Measurements from ENCODE around the gene KIF22.
"Not testable (repeated sequence)": the region's sequence is repeated elsewhere in the genome, so short reads cannot be mapped to it uniquely, and the experiment has no call there.

Gene KIF22

DNA sequence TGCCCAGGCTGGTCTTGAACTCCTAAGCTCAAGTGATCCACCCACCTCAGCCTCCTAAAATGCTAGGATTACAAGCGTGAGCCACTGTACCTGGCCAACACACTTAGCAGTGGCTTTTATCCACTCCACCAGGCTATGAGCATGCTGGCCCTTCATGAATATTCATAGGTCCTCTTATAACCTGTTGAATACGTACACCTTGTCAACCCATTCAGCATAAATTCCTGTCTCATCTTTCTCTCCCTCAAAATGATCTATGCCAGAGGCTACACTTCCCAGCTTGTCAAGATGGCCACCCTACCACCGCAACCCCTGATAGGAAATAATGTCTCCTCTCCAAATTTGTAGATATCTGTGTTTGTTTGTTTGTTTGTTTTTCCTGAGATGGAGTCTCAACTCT lies 23.5 kb upstream of the KIF22 start:
- no peak for DNase-seq

DNA sequence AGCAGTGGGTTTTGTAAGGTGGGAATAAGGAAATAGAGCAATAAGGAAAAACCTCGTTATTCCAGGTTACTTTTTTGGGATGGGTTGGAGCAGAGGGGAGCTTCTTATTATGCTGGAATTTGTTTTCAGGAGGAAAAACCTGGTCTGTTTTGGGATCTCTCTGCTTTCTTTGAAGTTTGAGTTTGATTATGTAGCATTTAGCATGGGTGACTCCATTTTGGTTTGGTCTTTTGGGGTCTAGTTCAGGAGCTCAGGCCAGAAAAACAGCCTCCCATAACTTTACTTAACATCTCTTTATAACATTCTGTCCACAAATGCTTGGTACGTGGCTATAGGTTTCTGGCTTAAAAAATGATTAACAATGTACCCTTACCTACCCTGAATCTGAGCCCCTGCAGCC lies 21.0 kb upstream of the KIF22 start:
- DNase-seq: no peak

DNA sequence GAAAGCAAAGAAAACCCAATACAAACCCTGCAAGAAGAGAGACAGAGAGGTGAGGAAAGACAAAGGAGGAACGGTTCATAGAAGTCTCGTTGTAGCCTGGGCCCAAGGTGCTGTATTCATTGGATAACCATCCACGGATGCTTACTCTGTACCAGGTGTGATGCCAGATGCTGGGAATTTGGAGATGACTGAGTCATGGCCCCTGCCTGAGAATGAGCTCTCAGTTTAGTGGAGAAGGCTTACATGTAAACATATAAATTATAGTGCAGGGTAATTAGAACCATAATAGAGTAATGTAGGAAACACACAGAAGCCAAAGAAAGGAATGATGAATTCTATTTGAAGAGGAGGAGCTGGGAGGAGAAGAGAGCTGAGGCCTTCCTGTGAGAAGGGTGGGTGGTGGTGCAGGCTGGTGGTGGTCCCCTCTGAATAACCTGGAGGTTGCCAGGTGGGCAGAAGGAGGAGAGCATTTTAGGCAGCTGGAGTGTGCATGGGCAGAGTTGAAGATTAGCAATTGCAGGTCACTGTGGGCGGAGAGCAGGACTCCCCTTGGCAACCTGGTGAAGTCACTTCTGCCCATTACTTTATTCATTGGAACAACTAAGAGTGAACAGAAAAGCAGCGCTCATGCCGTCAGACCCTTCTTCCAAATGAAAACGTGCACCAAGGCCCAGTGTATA lies 20.2 kb upstream of the KIF22 start:
- peak; percentile 10 for DNase-seq

DNA sequence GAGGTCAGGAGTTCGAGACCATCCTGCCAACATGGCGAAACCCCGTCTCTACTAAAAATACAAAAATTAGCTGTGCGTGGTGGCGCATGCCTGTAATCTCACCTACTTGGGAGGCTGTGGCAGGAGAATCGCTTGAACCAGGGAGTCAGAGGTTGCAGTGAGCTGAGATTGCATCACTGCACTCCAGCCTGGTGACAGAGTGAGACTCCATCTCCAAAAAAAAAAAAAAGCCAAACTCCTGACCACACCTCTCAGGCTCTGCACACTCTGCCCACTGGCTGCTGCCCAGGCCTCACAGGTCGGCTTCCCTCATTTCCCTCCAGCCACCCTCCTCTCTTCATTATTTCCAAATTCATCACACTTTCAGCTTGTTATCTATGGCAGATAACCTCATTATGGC lies 18.2 kb upstream of the KIF22 start:
- DNase-seq: not testable (repeated sequence)

DNA sequence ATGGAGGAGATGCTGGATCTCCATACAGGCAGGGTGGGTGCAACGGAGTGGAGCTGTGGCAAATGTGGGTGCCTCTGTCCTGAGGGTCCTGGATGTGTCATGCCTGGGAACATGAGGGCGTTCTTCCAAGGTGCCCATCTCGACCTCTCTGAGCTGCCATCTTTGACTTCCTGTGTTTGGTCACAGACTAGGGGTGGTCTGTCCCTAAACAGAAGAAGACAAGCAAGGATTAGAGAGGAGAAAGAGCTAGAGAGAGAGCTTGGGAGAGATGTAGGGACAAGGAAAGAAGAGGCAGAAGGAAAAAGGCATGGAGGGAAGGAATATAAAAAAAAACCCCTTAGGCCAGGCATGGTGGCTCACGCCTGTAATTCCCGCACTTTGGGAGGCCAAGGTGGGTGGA lies 15.8 kb upstream of the KIF22 start:
- DNase-seq: no peak

DNA sequence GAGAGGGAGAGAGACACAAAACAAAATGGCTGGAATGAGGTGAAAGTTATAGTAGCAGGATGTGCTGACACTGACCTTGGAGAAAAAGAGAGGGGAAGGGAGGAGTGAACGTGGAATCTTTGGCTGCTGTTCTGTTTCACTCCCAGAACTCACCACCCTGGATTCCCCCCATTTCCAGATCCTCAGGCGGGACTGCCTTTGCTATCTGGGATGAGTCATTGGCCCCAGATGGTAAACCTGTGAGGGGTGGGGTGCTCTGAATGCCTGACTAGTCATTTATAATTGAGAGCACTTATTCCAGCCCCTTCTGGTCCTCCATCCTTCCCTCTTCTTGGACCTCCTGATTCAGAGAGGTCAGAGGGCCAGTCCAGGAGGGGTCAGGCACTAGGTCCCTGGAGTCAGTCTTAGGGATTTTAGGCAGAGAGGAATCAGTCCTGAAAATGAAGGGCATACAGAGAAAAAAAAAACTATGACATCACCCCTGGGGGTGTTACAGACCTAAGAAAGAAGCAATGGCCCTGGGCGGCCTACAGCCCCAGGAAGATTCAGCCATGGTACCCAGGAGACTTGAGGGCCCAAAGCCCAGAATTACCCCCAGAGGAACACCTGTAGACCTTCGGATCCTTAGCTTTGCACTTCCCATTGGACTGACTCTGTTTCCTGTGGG lies 14.7 kb upstream of the KIF22 start:
- DNase-seq: no peak

DNA sequence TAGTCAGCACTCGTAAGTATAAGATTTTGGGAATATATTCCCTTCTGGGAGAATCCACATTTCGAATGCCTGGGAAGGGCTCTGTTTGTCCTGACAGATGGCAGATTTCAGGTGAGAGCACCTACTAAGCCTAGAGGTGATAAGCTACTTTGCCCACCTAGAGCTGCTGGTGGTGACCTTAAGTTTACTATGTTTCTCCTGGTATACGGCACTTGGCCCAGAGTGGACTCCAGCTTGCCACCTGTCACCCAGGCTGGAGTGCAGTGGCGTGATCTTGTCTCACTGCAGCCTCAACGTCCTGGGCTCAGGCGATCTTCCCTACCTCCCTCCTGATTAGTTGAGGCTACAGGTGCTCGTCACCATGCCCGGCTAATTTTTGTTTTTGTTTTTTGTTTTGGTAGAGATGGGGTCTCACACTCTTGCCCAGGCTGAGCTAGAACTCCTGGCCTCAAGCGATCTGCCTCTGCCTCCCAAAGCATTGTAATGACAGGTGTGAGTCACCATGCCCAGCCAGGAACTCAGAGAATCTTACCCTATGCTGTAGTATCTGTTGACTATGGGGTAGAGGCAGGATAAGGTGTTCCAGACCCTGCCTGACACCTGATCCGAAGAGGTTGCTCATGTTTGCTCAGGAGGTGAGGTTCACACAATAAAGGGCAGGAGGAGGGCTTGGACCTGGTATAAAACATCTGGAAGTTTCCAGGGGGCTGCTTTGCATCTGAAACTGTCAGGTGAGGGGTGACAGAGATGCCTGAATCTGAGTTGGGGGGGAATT lies 12.8 kb upstream of the KIF22 start, which contains the start of gene ZG16:
Gene ZG16 (plus strand): TSS at position 681 of the 775 bp plus-strand sequence. CDS start 1,011 bp downstream, outside the sequence.
- no peak for DNase-seq

DNA sequence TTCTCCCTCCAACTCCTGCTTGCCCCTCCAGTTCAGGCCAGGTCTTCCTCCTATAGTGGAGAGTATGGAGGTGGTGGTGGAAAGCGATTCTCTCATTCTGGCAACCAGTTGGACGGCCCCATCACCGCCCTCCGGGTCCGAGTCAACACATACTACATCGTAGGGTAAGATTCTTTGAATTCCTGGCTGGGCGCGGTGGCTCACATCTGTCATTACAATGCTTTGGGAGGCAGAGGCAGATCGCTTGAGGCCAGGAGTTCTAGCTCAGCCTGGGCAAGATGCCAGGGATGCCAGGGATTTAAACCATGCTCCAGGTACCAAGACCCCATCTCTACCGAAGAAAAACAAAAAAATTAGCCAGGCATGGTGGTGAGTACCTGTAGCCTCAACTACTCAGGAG lies 11.1 kb upstream of the KIF22 start:
- DNase-seq: no peak

DNA sequence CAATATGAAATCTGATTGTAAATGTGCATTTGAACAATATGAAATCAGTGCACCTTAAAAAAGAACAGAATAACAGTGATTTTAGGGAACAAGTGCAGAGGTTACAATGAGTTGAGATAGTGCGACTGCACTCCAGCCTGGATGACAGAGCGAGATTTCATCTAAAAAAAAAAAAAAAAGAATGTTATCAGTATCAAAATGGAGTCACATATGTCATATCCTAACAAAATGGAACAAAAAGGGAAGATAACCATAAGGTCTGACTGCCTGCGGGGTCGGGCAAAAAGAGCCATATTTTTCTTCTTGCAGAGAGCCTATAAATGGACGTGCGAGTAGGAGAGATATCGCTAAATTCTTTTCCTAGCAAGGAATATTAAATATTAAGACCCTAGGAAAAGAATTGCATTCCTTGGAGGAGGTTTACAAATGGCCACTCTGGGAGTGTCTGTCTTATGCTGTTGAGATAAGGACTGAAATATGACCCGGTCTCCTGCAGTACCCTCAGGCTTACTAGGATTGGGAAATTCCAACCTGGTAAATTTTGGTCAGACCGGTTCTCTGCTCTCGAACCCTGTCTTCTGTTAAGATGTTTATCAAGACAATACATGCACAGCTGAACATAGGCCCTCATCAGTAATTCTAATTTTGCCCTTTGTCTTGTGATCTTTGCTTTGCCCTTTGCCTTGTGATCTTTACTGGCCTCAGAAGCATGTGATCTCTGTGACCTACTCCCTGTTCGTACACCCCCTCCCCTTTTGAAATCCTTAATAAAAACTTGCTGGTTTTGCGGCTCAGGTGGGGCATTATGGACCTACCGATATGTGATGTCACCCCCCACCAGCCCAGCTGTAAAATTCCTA lies 7.2 kb upstream of the KIF22 start:
- DNase-seq: not testable (repeated sequence)

DNA sequence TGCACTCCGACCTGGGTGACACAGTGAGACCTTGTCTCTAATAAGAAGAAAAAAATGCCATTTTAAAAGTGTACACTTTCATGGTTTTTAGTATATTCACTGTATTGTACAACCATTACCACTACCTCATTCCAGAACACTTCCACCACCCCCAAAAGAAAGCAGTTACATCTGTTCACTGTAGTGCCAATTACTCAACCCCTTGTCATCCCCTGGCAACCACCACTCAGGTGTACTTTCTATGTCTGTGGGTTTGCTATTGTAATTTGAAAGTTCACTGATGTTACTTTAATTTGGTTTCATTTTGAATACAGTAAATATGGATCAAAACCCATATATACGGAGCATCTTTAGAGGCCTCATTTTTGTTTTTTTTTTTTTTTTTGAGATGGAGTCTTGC lies 6.4 kb upstream of the KIF22 start:
- DNase-seq: no peak

DNA sequence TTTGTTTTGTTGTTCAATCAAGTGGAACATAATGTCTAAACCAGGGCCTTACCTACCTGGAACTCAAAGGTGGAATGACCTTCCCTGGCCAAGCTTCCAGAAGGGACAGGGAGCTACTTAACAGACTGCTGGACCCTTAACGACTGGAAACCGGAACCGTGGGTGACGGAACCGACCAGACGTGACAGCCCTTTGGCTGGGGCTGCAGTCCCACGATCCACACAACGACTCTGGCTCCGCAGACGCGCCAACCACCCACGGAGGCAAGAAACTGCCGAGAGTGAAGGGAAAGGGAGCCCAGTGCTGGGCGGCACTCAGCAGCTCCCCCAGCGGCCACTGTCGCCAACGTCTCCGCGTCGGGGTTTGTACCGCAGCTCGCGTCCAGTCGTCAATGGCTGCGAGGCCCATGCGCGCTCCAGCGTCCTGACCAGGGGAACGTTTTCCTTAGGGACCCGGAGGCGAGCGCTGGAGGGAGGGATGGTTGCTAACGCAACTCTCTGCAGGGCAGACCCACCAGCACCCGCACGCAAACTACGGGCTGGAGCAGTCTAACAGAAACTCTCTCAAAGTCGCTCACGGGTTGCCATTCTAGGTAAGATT lies 5.5 kb upstream of the KIF22 start:
- DNase-seq: no peak

DNA sequence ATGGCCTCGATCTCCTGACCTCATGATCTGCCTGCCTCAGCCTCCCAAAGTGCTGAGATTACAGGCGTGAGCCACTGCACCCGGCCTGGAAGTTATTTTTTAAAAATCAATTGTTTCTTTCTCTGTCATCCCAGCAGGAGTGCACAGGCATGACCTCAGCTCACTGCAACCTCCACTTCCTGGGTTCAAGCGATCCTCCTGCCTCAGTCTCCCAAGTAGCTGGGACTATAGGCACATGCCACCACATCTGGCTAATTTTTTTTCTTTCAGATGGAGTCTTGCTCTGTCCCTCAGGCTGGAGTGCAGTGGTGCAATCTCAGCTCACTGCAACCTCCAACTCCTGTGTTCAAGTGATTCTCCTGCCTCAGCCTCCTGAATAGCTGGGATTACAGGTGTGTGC lies 3.4 kb upstream of the KIF22 start:
- DNase-seq: not testable (repeated sequence)

DNA sequence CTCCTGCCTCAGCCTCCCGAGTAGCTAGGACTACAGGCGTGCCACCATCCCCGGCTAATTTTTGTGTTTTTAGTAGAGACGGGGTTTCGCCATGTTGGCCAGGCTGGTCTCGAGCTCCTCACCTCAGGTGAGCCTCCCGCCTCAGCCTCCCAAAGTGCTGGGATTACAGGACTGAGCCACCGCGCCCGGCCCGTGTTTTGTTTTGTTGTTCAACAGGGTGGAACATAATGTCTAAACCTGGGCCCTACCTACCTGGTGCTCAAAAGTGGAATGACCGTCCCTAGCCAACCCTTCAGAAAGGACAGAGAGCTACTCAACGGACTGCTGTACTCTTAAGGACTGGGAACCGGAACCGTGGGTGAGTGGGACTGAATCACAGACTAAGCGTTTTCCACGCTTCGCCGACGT lies 772 bp upstream of the KIF22 start:
- DNase-seq: no peak

DNA sequence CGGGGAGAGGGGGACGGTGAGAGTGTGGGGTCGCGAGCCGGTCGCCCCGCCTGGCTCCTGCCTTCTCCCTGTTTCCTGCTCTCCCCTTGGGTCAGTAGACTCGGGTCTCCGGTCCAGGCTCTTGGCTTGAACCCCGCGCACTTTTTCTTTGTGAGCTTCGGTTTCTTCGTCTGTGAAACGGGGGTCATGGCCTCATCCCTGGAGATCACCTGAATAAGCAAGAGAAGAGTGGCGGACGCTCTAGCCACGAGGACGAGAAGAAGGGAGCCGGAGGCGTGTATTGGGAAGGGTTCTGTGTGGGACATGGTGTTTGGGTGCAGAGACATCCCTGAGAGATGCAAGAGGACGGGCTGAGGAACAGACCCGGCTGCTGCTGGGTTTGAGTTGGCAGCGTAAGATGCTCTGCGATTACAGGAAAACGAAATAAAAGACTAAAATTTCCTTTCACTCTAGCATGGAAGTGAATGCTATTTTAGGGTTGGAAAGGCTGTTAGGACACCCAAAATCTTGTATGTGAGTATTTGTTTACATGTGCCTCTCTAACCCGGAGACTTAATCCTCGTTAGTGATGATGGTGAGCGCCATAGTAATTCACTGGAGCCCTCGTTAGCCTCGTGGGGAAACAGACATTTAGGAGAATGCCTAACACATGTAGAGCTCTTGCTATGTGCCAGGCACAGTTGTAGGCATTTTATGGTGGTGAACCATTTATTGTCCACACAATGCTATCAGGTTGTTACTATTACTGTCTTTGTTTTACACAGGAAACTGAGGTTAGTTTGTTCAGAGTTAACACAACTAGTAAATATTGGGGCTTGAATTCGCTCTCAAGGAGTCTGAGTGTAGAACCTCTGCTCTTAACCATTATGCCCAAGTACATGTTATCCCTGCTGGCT lies 646 bp downstream of the KIF22 start:
- no peak for DNase-seq

DNA sequence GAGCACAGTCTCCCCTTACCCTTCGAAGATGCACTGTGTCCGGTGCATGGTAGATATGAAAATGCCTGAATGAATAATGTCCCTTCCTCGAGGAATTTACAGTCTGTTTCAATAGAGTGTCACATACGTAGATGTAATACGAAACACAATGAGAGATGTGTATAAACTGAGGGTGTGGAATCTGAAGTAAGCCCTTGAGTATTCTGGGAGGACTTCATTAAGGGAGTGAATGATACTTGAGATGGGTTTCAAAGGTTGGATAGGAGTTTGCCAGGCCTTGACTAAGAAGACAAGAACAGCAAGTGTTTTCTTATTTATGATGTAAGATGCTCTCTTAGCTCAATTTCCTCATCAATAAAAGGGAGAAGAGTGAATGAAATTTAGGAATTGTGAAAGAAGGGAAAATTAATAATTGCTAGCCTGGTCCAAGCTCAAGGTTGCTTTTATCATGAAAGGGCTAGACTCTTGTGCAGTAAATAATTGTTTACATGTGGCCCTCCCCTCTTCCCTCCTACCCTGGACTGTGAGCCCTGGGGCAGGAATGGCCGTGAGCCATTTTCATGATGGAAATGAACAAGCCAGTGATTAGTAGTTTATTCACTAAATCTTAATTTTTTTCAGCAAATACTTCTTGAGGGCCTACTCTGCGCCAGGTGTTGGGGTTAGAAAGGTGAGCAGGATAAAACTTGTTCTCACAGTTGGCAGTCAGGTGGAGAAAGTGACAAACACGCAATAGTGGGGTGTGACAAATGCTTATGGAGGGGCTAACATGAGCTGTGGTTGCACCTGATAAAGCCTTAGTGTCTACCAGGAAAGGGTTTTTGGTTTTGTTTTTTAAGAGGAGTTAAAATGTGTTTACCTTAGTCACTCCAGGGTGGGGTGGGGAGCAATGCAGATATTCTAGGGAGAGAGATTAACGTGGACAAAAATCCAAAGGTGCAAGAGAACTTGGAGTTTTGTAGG lies 1.6 kb downstream of the KIF22 start:
- DNase-seq: no peak

DNA sequence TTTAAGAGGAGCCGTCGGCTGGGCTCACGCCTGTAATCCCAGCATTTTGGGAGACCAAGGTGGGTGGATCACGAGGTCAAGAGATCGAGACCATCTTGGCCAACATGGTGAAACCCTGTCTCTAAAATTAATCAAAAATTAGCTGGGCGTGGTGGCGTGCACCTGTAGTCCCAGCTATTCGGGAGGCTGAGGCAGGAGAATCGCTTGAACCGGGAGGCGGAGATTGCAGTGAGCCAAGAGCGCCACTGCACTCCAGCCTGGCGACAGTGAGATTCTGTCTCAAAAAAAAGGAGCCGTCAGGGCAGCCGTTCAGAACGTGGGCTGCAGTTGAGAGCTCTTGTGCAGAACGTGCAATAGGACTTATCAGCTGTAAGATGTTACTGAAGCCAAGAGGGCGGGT lies 2.6 kb downstream of the KIF22 start:
- not testable (repeated sequence) for DNase-seq

DNA sequence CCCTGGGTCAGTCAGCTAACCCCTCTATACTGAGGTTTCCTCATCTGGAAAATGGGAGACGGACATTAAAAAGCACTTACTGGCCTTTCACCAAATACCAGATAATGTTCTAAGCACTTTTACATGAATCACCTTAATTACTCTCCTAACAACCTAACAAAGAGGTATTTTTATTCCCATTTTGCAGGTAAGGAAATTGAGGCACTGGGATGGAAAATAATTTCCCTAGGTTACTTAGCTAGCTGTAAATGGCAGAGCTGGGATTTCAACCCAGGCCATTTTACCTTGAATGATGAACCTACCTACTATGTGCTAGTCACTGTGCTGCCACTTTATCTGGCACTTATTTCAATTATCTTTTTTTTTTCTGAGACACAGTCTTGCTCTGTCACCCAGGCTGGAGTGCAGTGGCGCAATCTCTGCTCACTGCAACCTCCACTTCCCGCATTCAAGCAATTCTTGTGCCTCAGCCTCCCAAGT lies 3.7 kb downstream of the KIF22 start:
- DNase-seq: no peak

DNA sequence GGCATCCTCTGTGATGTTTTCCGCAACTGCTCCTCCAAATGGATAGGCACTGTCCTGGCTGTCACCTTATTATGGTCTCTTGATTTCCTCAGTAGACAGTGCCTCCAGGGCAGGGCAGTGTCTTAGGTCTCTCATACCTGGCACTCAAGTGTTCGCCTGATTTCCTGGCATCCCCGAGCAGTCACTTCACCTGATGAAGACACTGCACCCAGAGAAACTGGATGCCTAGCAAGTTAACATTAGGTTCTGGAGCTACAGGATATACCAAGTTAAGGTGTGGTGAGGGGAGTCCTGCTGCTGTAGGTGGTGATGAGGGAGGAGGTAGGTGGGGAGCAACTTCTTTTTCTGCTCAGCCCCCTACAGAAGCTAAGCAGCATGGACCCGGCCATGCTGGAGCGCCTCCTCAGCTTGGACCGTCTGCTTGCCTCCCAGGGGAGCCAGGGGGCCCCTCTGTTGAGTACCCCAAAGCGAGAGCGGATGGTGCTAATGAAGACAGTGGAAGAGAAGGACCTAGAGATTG lies 11.9 kb downstream of the KIF22 start:
- DNase-seq: no peak

DNA sequence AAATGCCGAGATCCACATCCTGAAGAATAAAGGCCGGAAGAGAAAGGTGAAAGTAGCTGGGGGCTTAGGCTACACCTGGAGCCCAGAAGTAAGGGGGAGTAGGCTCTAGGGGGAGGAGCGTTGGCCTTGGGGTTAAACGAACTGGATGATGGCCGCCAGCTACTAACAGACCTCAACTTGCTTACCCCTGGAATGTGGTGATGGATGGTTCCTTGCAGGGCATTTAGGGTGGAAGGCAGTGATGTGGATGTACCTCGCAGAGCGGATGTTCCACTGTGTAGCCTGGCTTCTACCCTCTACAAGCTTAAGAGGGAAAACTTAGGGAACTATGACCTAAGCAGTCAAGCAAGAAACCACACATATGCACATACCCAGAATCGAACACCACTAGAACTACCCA lies 13.5 kb downstream of the KIF22 start:
- no peak for DNase-seq
